ENCODE measurements around the gene KCTD11. TPM values are rescaled to one million over a fixed set of nuclear protein-coding genes. Genes with fewer than 3 reads are reported as not detected.
"Not testable (repeated sequence)": the region's sequence is repeated elsewhere in the genome, so short reads cannot be mapped to it uniquely, and the experiment has no call there.

Gene KCTD11
- total RNA-seq, 1 experiment from 2014 or later, result 5.1 TPM

- Histone ChIP-seq H3K4me3 (ENCODE audit: low read depth, low read length) (peak overlapping the region; percentile 89), H3K4me1 (0 out of 2 replicates have a peak, but pooled peaks cover 4% of the 10 kb centered on the region), H3K9me3 (no peaks in the 10 kb centered on the region), H3K36me3 (ENCODE audit: control insufficient read depth, insufficient read depth, low read length) (no peaks in the 10 kb centered on the region; the same call in 1 of the 2 replicates), H3K27me3 (replicated peaks; ENCODE audit: control insufficient read depth, insufficient read depth, low read length) (no peaks in the 10 kb centered on the region)
- DNase-seq, result peak; percentile 66 to 77
- H3K9me3 Mint-ChIP-seq (ENCODE audit: unreplicated experiment), result no peaks in the 10 kb centered on the region
- peak overlapping the region; percentile 76 for H3K4me3 Mint-ChIP-seq (ENCODE audit: unreplicated experiment)
- no peaks in the 10 kb centered on the region for H3K27me3 Mint-ChIP-seq (ENCODE audit: insufficient read depth, unreplicated experiment)
- H3K27ac Mint-ChIP-seq (ENCODE audit: unreplicated experiment), result peak overlapping the region; percentile 48
- BruUV-seq (replicated peaks), result no TSS peak
- peaks cover 11% of the 10 kb centered on the region for H3K36me3 Mint-ChIP-seq (ENCODE audit: insufficient read depth, unreplicated experiment)
- intact Hi-C loops (cut with micrococcal nuclease; ENCODE audit: unreplicated experiment), result loop anchor here (2.0 kb wide), 1 partner anchor 15 kb away; the partner anchor contains the start of gene GPS2
- CTCF ChIA-PET, result interaction anchor here (0.9 to 1.5 kb wide), 5 partner anchors 8 to 109 kb away, joined by 3 to 5 read pairs (median 3); no protein-coding TSS in a partner anchor
- no peak for TF ChIP-seq CTCF (IDR thresholded peaks at IDR 0.05; ENCODE audit: insufficient read depth in 1 of 2, low read depth in 1 of 2, low read length in 1 of 2, severe bottlenecking in 1 of 2, unreplicated experiment in 1 of 2)
- POLR2A ChIA-PET, result interaction anchor here (0.6 to 1.0 kb wide), 9 partner anchors 14 to 242 kb away, joined by 3 to 5 read pairs (median 4); partner anchors contain the start of genes ACADVL, DLG4, GPS2 and SLC2A4
- peaks cover 10% of the 10 kb centered on the region for H3K4me1 Mint-ChIP-seq (ENCODE audit: low read depth, unreplicated experiment)
These were observed 21.8 kb upstream of the KCTD11 start for GRCh38 chr17:7329997-7330637.

- no peak overlapping the region for H3K27ac Mint-ChIP-seq (ENCODE audit: unreplicated experiment)
- BruUV-seq (replicated peaks), result no TSS peak
- POLR2A ChIA-PET, result no interaction called here
These were observed 21.3 kb upstream of the KCTD11 start for GRCh38 chr17:7330638-7331015.

GRCh38 chr17:7332111-7332510, 19.9 kb upstream of the KCTD11 start:
- no peaks in the 10 kb centered on the region for H3K9me3 ChIP-seq
- TF ChIP-seq CTCF (IDR thresholded peaks at IDR 0.05; ENCODE audit: insufficient read depth in 1 of 2, low read depth in 1 of 2, low read length in 1 of 2, severe bottlenecking in 1 of 2, unreplicated experiment in 1 of 2), result no peak
- intact Hi-C loops (cut with micrococcal nuclease; ENCODE audit: unreplicated experiment), result no loop called here
- BruUV-seq (replicated peaks), result no TSS peak
- peaks cover 10% of the 10 kb centered on the region for H3K4me1 Mint-ChIP-seq (ENCODE audit: low read depth, unreplicated experiment)
- H3K36me3 ChIP-seq (ENCODE audit: control insufficient read depth, insufficient read depth, low read length), result no peaks in the 10 kb centered on the region
- no peaks in the 10 kb centered on the region for H3K27me3 ChIP-seq (replicated peaks; ENCODE audit: control insufficient read depth, insufficient read depth, low read length)
- CTCF ChIA-PET, result no interaction called here
- H3K9me3 Mint-ChIP-seq (ENCODE audit: unreplicated experiment), result no peaks in the 10 kb centered on the region
- H3K27ac Mint-ChIP-seq (ENCODE audit: unreplicated experiment), result no peak overlapping the region
- H3K27me3 Mint-ChIP-seq (ENCODE audit: insufficient read depth, unreplicated experiment), result no peaks in the 10 kb centered on the region
- peaks cover 11% of the 10 kb centered on the region for H3K36me3 Mint-ChIP-seq (ENCODE audit: insufficient read depth, unreplicated experiment)
- H3K4me3 Mint-ChIP-seq (ENCODE audit: unreplicated experiment), result no peak overlapping the region
- H3K4me1 ChIP-seq, result 0 out of 2 replicates have a peak, but pooled peaks cover 4% of the 10 kb centered on the region
- POLR2A ChIA-PET, result no interaction called here
- no peak for DNase-seq
- H3K4me3 ChIP-seq (ENCODE audit: low read depth, low read length), result no peak overlapping the region

More at GRCh38 chr17:7330638-7331015, 21.3 kb upstream of the KCTD11 start:
- no peak for DNase-seq
- Mint-ChIP-seq H3K4me3 (ENCODE audit: unreplicated experiment) (peak overlapping the region; percentile 76), H3K27me3 (ENCODE audit: insufficient read depth, unreplicated experiment) (no peaks in the 10 kb centered on the region), H3K9me3 (ENCODE audit: unreplicated experiment) (no peaks in the 10 kb centered on the region), H3K36me3 (ENCODE audit: insufficient read depth, unreplicated experiment) (peaks cover 11% of the 10 kb centered on the region), H3K4me1 (ENCODE audit: low read depth, unreplicated experiment) (peaks cover 10% of the 10 kb centered on the region)
- H3K9me3 ChIP-seq, result no peaks in the 10 kb centered on the region
- 0 out of 2 replicates have a peak, but pooled peaks cover 4% of the 10 kb centered on the region for H3K4me1 ChIP-seq
- peak overlapping the region; percentile 89 for H3K4me3 ChIP-seq (ENCODE audit: low read depth, low read length)
- CTCF ChIA-PET, result no interaction called here
- no peaks in the 10 kb centered on the region; the same call in 1 of the 2 replicates for H3K36me3 ChIP-seq (ENCODE audit: control insufficient read depth, insufficient read depth, low read length)
- intact Hi-C loops (cut with micrococcal nuclease; ENCODE audit: unreplicated experiment), result no loop called here
- no peak for TF ChIP-seq CTCF (IDR thresholded peaks at IDR 0.05; ENCODE audit: insufficient read depth in 1 of 2, low read depth in 1 of 2, low read length in 1 of 2, severe bottlenecking in 1 of 2, unreplicated experiment in 1 of 2)
- H3K27me3 ChIP-seq (replicated peaks; ENCODE audit: control insufficient read depth, insufficient read depth, low read length), result no peaks in the 10 kb centered on the region

- DNase-seq; H3K9me3 Mint-ChIP-seq (ENCODE audit: unreplicated experiment); H3K4me3 ChIP-seq (ENCODE audit: low read depth, low read length); H3K9me3 ChIP-seq; CTCF ChIA-PET; H3K4me3 Mint-ChIP-seq (ENCODE audit: unreplicated experiment); H3K36me3 ChIP-seq (ENCODE audit: control insufficient read depth, insufficient read depth, low read length); BruUV-seq (replicated peaks); intact Hi-C loops (cut with micrococcal nuclease; ENCODE audit: unreplicated experiment); POLR2A ChIA-PET; H3K27ac Mint-ChIP-seq (ENCODE audit: unreplicated experiment); H3K27me3 Mint-ChIP-seq (ENCODE audit: insufficient read depth, unreplicated experiment); H3K4me1 ChIP-seq; H3K27me3 ChIP-seq (replicated peaks; ENCODE audit: control insufficient read depth, insufficient read depth, low read length): not testable (repeated sequence)
- Mint-ChIP-seq H3K36me3 (ENCODE audit: insufficient read depth, unreplicated experiment) (peaks cover 11% of the 10 kb centered on the region), H3K4me1 (ENCODE audit: low read depth, unreplicated experiment) (peaks cover 10% of the 10 kb centered on the region)
These were observed 19.3 kb upstream of the KCTD11 start for GRCh38 chr17:7332600-7333069.

All from Caco-2 (cell line).